Measurements from ENCODE around the gene ATP2A3.
"Not testable (repeated sequence)": the region's sequence is repeated elsewhere in the genome, so short reads cannot be mapped to it uniquely, and the experiment has no call there.

The ATP2A3 gene

GRCh38 chr17:3957735-3958599 lies 6.3 kb downstream of the ATP2A3 start:
- DNase-seq = no peak
- Mint-ChIP-seq H3K36me3 (ENCODE audit: low read depth) (peaks cover 51% of the 10 kb centered on the region), H3K4me3 (no peak overlapping the region), H3K4me1 (ENCODE audit: low read depth) (peaks cover 64% of the 10 kb centered on the region), H3K9me3 (no peaks in the 10 kb centered on the region), H3K27me3 (no peaks in the 10 kb centered on the region), H3K27ac (peak overlapping the region; percentile 74)

- peaks cover 54% of the 10 kb centered on the region for H3K36me3 Mint-ChIP-seq (ENCODE audit: low read depth)
- no peak for DNase-seq
- no peaks in the 10 kb centered on the region for H3K27me3 Mint-ChIP-seq
- peaks cover 54% of the 10 kb centered on the region for H3K4me1 Mint-ChIP-seq (ENCODE audit: low read depth)
- H3K27ac Mint-ChIP-seq = peak overlapping the region; percentile 74
- no peak overlapping the region for H3K4me3 Mint-ChIP-seq
- no peaks in the 10 kb centered on the region for H3K9me3 Mint-ChIP-seq
Observed at GRCh38 chr17:3956983-3957382, 7.3 kb downstream of the ATP2A3 start.

- peaks cover 57% of the 10 kb centered on the region for H3K36me3 Mint-ChIP-seq (ENCODE audit: low read depth)
- H3K27me3 Mint-ChIP-seq = no peaks in the 10 kb centered on the region
- no peaks in the 10 kb centered on the region for H3K9me3 Mint-ChIP-seq
- H3K4me3 Mint-ChIP-seq = no peak overlapping the region
- H3K27ac Mint-ChIP-seq = peak overlapping the region; percentile 74
- DNase-seq = no peak
- H3K4me1 Mint-ChIP-seq (ENCODE audit: low read depth) = peaks cover 49% of the 10 kb centered on the region
Observed at GRCh38 chr17:3956327-3956957, 7.8 kb downstream of the ATP2A3 start.

GRCh38 chr17:3955673-3955988 lies 8.6 kb downstream of the ATP2A3 start:
- H3K9me3 Mint-ChIP-seq = no peaks in the 10 kb centered on the region
- no peak for DNase-seq
- H3K27me3 Mint-ChIP-seq = no peaks in the 10 kb centered on the region
- peaks cover 41% of the 10 kb centered on the region for H3K4me1 Mint-ChIP-seq (ENCODE audit: low read depth)
- peak overlapping the region; percentile 29 for H3K27ac Mint-ChIP-seq
- no peak overlapping the region for H3K4me3 Mint-ChIP-seq
- peaks cover 55% of the 10 kb centered on the region for H3K36me3 Mint-ChIP-seq (ENCODE audit: low read depth)

- no peak for DNase-seq
- Mint-ChIP-seq H3K4me3 (no peak overlapping the region), H3K4me1 (ENCODE audit: low read depth) (peaks cover 36% of the 10 kb centered on the region), H3K9me3 (no peaks in the 10 kb centered on the region), H3K36me3 (ENCODE audit: low read depth) (peaks cover 55% of the 10 kb centered on the region), H3K27ac (peak overlapping the region; percentile 47), H3K27me3 (no peaks in the 10 kb centered on the region)
Observed at GRCh38 chr17:3954976-3955672, 9.1 kb downstream of the ATP2A3 start.

GRCh38 chr17:3954086-3954485 lies 10.2 kb downstream of the ATP2A3 start:
- Mint-ChIP-seq H3K36me3 (ENCODE audit: low read depth) (peaks cover 59% of the 10 kb centered on the region), H3K4me3 (no peak overlapping the region), H3K27ac (no peak overlapping the region), H3K27me3 (no peaks in the 10 kb centered on the region), H3K4me1 (ENCODE audit: low read depth) (peaks cover 25% of the 10 kb centered on the region), H3K9me3 (no peaks in the 10 kb centered on the region)
- DNase-seq = no peak

- peaks cover 64% of the 10 kb centered on the region for H3K36me3 Mint-ChIP-seq (ENCODE audit: low read depth)
- H3K27ac Mint-ChIP-seq = peak overlapping the region; percentile 11
- no peaks in the 10 kb centered on the region for H3K9me3 Mint-ChIP-seq
- peaks cover 24% of the 10 kb centered on the region for H3K4me1 Mint-ChIP-seq (ENCODE audit: low read depth)
- H3K4me3 Mint-ChIP-seq = no peak overlapping the region
- DNase-seq = no peak
- H3K27me3 Mint-ChIP-seq = no peaks in the 10 kb centered on the region
Observed at GRCh38 chr17:3953542-3953941, 10.7 kb downstream of the ATP2A3 start.

- H3K4me1 Mint-ChIP-seq (ENCODE audit: low read depth) = peaks cover 12% of the 10 kb centered on the region
- H3K27ac Mint-ChIP-seq = peak overlapping the region; percentile 37
- no peak overlapping the region for H3K4me3 Mint-ChIP-seq
- H3K36me3 Mint-ChIP-seq (ENCODE audit: low read depth) = peaks cover 64% of the 10 kb centered on the region
- DNase-seq = no peak
- no peaks in the 10 kb centered on the region for H3K9me3 Mint-ChIP-seq
- no peaks in the 10 kb centered on the region for H3K27me3 Mint-ChIP-seq
Observed at GRCh38 chr17:3952186-3952585, 12.1 kb downstream of the ATP2A3 start.

- Mint-ChIP-seq H3K4me1 (ENCODE audit: low read depth) (peaks cover 4% of the 10 kb centered on the region), H3K4me3 (no peak overlapping the region), H3K27me3 (no peaks in the 10 kb centered on the region), H3K9me3 (no peaks in the 10 kb centered on the region), H3K27ac (no peak overlapping the region), H3K36me3 (ENCODE audit: low read depth) (peaks cover 65% of the 10 kb centered on the region)
- no peak for DNase-seq
Observed at GRCh38 chr17:3951420-3951819, 12.8 kb downstream of the ATP2A3 start.

- Mint-ChIP-seq H3K27me3 (no peaks in the 10 kb centered on the region), H3K4me1 (ENCODE audit: low read depth) (peaks cover under 1% of the 10 kb centered on the region), H3K36me3 (ENCODE audit: low read depth) (peaks cover 65% of the 10 kb centered on the region), H3K27ac (no peak overlapping the region), H3K9me3 (no peaks in the 10 kb centered on the region), H3K4me3 (no peak overlapping the region)
- DNase-seq = no peak
Observed at GRCh38 chr17:3951003-3951402, 13.2 kb downstream of the ATP2A3 start.

- Mint-ChIP-seq H3K27me3 (no peaks in the 10 kb centered on the region), H3K27ac (no peak overlapping the region), H3K4me1 (ENCODE audit: low read depth) (no peaks in the 10 kb centered on the region), H3K36me3 (ENCODE audit: low read depth) (peaks cover 69% of the 10 kb centered on the region), H3K9me3 (no peaks in the 10 kb centered on the region), H3K4me3 (no peak overlapping the region)
- DNase-seq = no peak
Observed at GRCh38 chr17:3950584-3950983, 13.7 kb downstream of the ATP2A3 start.

- Mint-ChIP-seq H3K36me3 (ENCODE audit: low read depth) (peaks cover 75% of the 10 kb centered on the region), H3K9me3 (no peaks in the 10 kb centered on the region), H3K4me1 (ENCODE audit: low read depth) (no peaks in the 10 kb centered on the region), H3K27me3 (no peaks in the 10 kb centered on the region), H3K4me3 (no peak overlapping the region), H3K27ac (peak overlapping the region; percentile 18)
- no peak for DNase-seq
Observed at GRCh38 chr17:3949418-3949817, 14.8 kb downstream of the ATP2A3 start.

GRCh38 chr17:3948551-3948950 lies 15.7 kb downstream of the ATP2A3 start:
- H3K9me3 Mint-ChIP-seq; H3K4me3 Mint-ChIP-seq; DNase-seq; H3K27me3 Mint-ChIP-seq; H3K4me1 Mint-ChIP-seq (ENCODE audit: low read depth); H3K27ac Mint-ChIP-seq: not testable (repeated sequence)
- H3K36me3 Mint-ChIP-seq (ENCODE audit: low read depth) = peaks cover 80% of the 10 kb centered on the region

- DNase-seq = no peak
- no peaks in the 10 kb centered on the region for H3K27me3 Mint-ChIP-seq
Observed at GRCh38 chr17:3947318-3947810, 16.9 kb downstream of the ATP2A3 start.

More at GRCh38 chr17:3947318-3947810, 16.9 kb downstream of the ATP2A3 start:
- Mint-ChIP-seq H3K9me3 (no peaks in the 10 kb centered on the region), H3K36me3 (ENCODE audit: low read depth) (peaks cover 82% of the 10 kb centered on the region), H3K27ac (no peak overlapping the region), H3K4me1 (ENCODE audit: low read depth) (no peaks in the 10 kb centered on the region), H3K4me3 (no peak overlapping the region)

All from activated T-cell treated with anti-CD3 and anti-CD28 coated beads, Interleukin-2, amount 50 U/mL, for 24 hours (primary cell).